ENCODE results near the gene HMCN2. TPM values are rescaled to one million over a fixed set of nuclear protein-coding genes. Genes with fewer than 3 reads are reported as not detected.

The HMCN2 gene
- total and polyA plus RNA-seq, 2 donors (not counting 3 experiments of a cell fraction or from before 2014, with no cell fraction given), result 0.04 to 0.24 TPM

- no peak overlapping the region for H3K9ac ChIP-seq (replicated peaks; ENCODE audit: extremely low read depth, insufficient read depth, low read length)
- FAIRE-seq (no peak), DNase-seq (ENCODE audit: low read depth, low spot score) (no peak)
- BruUV-seq (replicated peaks), result no TSS peak
- H3K79me2 ChIP-seq (ENCODE audit: control insufficient read depth, insufficient read depth, low read length), result no peaks in the 10 kb centered on the region
- POLR2A ChIA-PET, result no interaction called here
- no peaks in the 10 kb centered on the region for H3K9me3 ChIP-seq (replicated peaks; ENCODE audit: control insufficient read depth, insufficient read depth, low read length)
- H2AFZ ChIP-seq (ENCODE audit: low read depth, low read length), result no peak overlapping the region
- H4K20me1 ChIP-seq (replicated peaks; ENCODE audit: control insufficient read depth, extremely low read depth, insufficient read depth, low read length), result no peaks in the 10 kb centered on the region
- H3K9me1 ChIP-seq (replicated peaks; ENCODE audit: control insufficient read depth, extremely low read depth, insufficient read depth, low read length), result no peaks in the 10 kb centered on the region
- H3K4me3 ChIP-seq (replicated peaks in 1 of 3; ENCODE audit: insufficient read depth in 1 of 3, low read depth in 1 of 3, low read length in 3 of 3), result no peak overlapping the region
- CTCF ChIA-PET, result interaction anchor here (0.9 to 1.5 kb wide), 4 partner anchors 12 to 257 kb away, joined by 3 to 4 read pairs (median 4); no protein-coding TSS in a partner anchor
- H3K4me1 ChIP-seq (ENCODE audit: control insufficient read depth, extremely low read depth, insufficient read depth, low read length), result peaks cover 12% of the 10 kb centered on the region
- no peak overlapping the region for H3K4me2 ChIP-seq (ENCODE audit: insufficient read depth, low read length)
- peaks cover 0 to 2% of the 10 kb centered on the region in 2 experiments for H3K27me3 ChIP-seq (ENCODE audit: control insufficient read depth in 2 of 2, insufficient read depth in 2 of 2, low read length in 2 of 2)
- TF ChIP-seq POLR2AphosphoS5 (IDR thresholded peaks at IDR 0.05; ENCODE audit: insufficient read depth, low read depth, low read length) (no peak), MYC (IDR thresholded peaks at IDR 0.05; ENCODE audit: low read depth, low read length) (no peak)
- dilution Hi-C loops (cut with MboI; ENCODE audit: extremely low pct_ligation_motif_present, low sequenced_read_pairs) (no loop called here), intact Hi-C loops (cut with micrococcal nuclease) (no loop called here)
- no peaks in the 10 kb centered on the region for H3K36me3 ChIP-seq (ENCODE audit: control insufficient read depth in 2 of 2, extremely low read depth in 1 of 2, insufficient read depth in 2 of 2, low read length in 2 of 2)
- H3K27ac ChIP-seq (ENCODE audit: insufficient read depth, low read depth, low read length), result no peak overlapping the region
Measured at GRCh38 chr9:130425741-130426466, 160.3 kb downstream of the HMCN2 start.

- H3K4me1 ChIP-seq (ENCODE audit: control insufficient read depth, extremely low read depth, insufficient read depth, low read length), result peaks cover 12% of the 10 kb centered on the region
- DNase-seq (ENCODE audit: low read depth, low spot score) (no peak), FAIRE-seq (no peak)
- TF ChIP-seq POLR2A (IDR thresholded peaks at IDR 0.05; ENCODE audit: low read depth, low read length), result no peak
- TF ChIP-seq GATA2 (IDR thresholded peaks at IDR 0.05; ENCODE audit: insufficient read depth, insufficient read length, low read depth, low read length), result no peak
- TF ChIP-seq EZH2 (IDR thresholded peaks at IDR 0.05; ENCODE audit: borderline replicate concordance, low read depth, low read length, severe bottlenecking), result no peak
- TF ChIP-seq, protein P1, sequence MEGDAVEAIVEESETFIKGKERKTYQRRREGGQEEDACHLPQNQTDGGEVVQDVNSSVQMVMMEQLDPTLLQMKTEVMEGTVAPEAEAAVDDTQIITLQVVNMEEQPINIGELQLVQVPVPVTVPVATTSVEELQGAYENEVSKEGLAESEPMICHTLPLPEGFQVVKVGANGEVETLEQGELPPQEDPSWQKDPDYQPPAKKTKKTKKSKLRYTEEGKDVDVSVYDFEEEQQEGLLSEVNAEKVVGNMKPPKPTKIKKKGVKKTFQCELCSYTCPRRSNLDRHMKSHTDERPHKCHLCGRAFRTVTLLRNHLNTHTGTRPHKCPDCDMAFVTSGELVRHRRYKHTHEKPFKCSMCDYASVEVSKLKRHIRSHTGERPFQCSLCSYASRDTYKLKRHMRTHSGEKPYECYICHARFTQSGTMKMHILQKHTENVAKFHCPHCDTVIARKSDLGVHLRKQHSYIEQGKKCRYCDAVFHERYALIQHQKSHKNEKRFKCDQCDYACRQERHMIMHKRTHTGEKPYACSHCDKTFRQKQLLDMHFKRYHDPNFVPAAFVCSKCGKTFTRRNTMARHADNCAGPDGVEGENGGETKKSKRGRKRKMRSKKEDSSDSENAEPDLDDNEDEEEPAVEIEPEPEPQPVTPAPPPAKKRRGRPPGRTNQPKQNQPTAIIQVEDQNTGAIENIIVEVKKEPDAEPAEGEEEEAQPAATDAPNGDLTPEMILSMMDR (IDR thresholded peaks at IDR 0.05; ENCODE audit: extremely low read depth in 1 of 2, insufficient read depth in 1 of 2, low read depth in 1 of 2, low read length in 2 of 2), result no peak
- TF ChIP-seq FOS (IDR thresholded peaks at IDR 0.05; ENCODE audit: borderline replicate concordance, insufficient read depth, low read length), result no peak
- TF ChIP-seq JUN (IDR thresholded peaks at IDR 0.05; ENCODE audit: borderline replicate concordance, insufficient read depth, insufficient read length, low read depth), result no peak
- no peak for TF ChIP-seq MYC (IDR thresholded peaks at IDR 0.05; ENCODE audit: low read depth, low read length)
- no peak for TF ChIP-seq MAX (IDR thresholded peaks at IDR 0.05; ENCODE audit: insufficient read depth, insufficient read length)
- H3K9ac ChIP-seq (replicated peaks; ENCODE audit: extremely low read depth, insufficient read depth, low read length), result no peak overlapping the region
- no peaks in the 10 kb centered on the region for H3K79me2 ChIP-seq (ENCODE audit: control insufficient read depth, insufficient read depth, low read length)
- no peak overlapping the region for H3K27ac ChIP-seq (ENCODE audit: insufficient read depth, low read depth, low read length)
- H2AFZ ChIP-seq (ENCODE audit: low read depth, low read length), result no peak overlapping the region
- CTCF ChIA-PET, result interaction anchor here (0.9 to 1.5 kb wide), 5 partner anchors 12 to 256 kb away, joined by 3 to 6 read pairs (median 4); no protein-coding TSS in a partner anchor
- H3K9me3 ChIP-seq (replicated peaks; ENCODE audit: control insufficient read depth, insufficient read depth, low read length), result no peaks in the 10 kb centered on the region
- BruUV-seq (replicated peaks), result no TSS peak
- peaks cover 0 to 2% of the 10 kb centered on the region in 2 experiments for H3K27me3 ChIP-seq (ENCODE audit: control insufficient read depth in 2 of 2, insufficient read depth in 2 of 2, low read length in 2 of 2)
- H4K20me1 ChIP-seq (replicated peaks; ENCODE audit: control insufficient read depth, extremely low read depth, insufficient read depth, low read length), result no peaks in the 10 kb centered on the region
- intact Hi-C loops (cut with micrococcal nuclease), result no loop called here
- H3K9me1 ChIP-seq (replicated peaks; ENCODE audit: control insufficient read depth, extremely low read depth, insufficient read depth, low read length), result no peaks in the 10 kb centered on the region
- dilution Hi-C loops (cut with MboI; ENCODE audit: extremely low pct_ligation_motif_present, low sequenced_read_pairs), result no loop called here
- no peak overlapping the region for H3K4me3 ChIP-seq (replicated peaks in 1 of 3; ENCODE audit: insufficient read depth in 1 of 3, low read depth in 1 of 3, low read length in 3 of 3)
- no peak overlapping the region for H3K4me2 ChIP-seq (ENCODE audit: insufficient read depth, low read length)
- POLR2A ChIA-PET, result interaction anchor here (0.7 kb wide), 1 partner anchor 114 kb away, joined by 4 read pairs; no protein-coding TSS in a partner anchor
- no peaks in the 10 kb centered on the region for H3K36me3 ChIP-seq (ENCODE audit: control insufficient read depth in 2 of 2, extremely low read depth in 1 of 2, insufficient read depth in 2 of 2, low read length in 2 of 2)
Measured at GRCh38 chr9:130426467-130426773, 160.9 kb downstream of the HMCN2 start.
